ENCODE results near the gene ZSWIM3.
A peak's percentile ranks its signal among the peaks of the same experiment; 100 is the strongest.

The ZSWIM3 gene

GRCh38 chr20:45890077-45890984 is 32.9 kb downstream of the ZSWIM3 start:
- H3K27me3 ChIP-seq (ENCODE audit: control insufficient read depth, insufficient read depth, low read length) = no peaks in the 10 kb centered on the region
- peak overlapping the region; percentile 68 for H3K4me3 ChIP-seq (ENCODE audit: low read length)
- peak overlapping the region; percentile 70 for H3K9ac ChIP-seq (ENCODE audit: low read length)
- H3K9me3 ChIP-seq (ENCODE audit: control insufficient read depth, low read length) = no peaks in the 10 kb centered on the region
- H3K36me3 ChIP-seq (ENCODE audit: control insufficient read depth, insufficient read depth, low read length) = peaks cover 8% of the 10 kb centered on the region
- H3K4me1 ChIP-seq (ENCODE audit: control insufficient read depth, insufficient read depth, low read length) = peaks cover 12% of the 10 kb centered on the region

- H3K4me3 ChIP-seq (ENCODE audit: low read length) = peak within 1 kb of the TSS; percentile 68
- peak within 1 kb of the TSS; percentile 70 for H3K9ac ChIP-seq (ENCODE audit: low read length)
- no peaks in the 10 kb centered on the region for H3K9me3 ChIP-seq (ENCODE audit: control insufficient read depth, low read length)
- H3K4me1 ChIP-seq (ENCODE audit: control insufficient read depth, insufficient read depth, low read length) = peaks cover 12% of the 10 kb centered on the region
- H3K27me3 ChIP-seq (ENCODE audit: control insufficient read depth, insufficient read depth, low read length) = no peaks in the 10 kb centered on the region
- peaks cover 8% of the 10 kb centered on the region for H3K36me3 ChIP-seq (ENCODE audit: control insufficient read depth, insufficient read depth, low read length)
These were observed 33.9 kb downstream of the ZSWIM3 start, which contains the start of the genes CTSA and NEURL2 for GRCh38 chr20:45890985-45891983. Gene CTSA (plus strand): TSS chr20:45891335. CDS start chr20:45891569, 234 bp downstream. Gene NEURL2 (minus strand): TSS chr20:45891208. CDS start chr20:45890991, 217 bp downstream.

GRCh38 chr20:45892049-45892825 is 34.8 kb downstream of the ZSWIM3 start:
- H3K4me3 ChIP-seq (ENCODE audit: low read length) = peak overlapping the region; percentile 68
- H3K36me3 ChIP-seq (ENCODE audit: control insufficient read depth, insufficient read depth, low read length) = peaks cover 12% of the 10 kb centered on the region
- peak overlapping the region; percentile 70 for H3K9ac ChIP-seq (ENCODE audit: low read length)
- H3K4me1 ChIP-seq (ENCODE audit: control insufficient read depth, insufficient read depth, low read length) = peaks cover 12% of the 10 kb centered on the region
- no peaks in the 10 kb centered on the region for H3K9me3 ChIP-seq (ENCODE audit: control insufficient read depth, low read length)
- H3K27me3 ChIP-seq (ENCODE audit: control insufficient read depth, insufficient read depth, low read length) = no peaks in the 10 kb centered on the region

DNA sequence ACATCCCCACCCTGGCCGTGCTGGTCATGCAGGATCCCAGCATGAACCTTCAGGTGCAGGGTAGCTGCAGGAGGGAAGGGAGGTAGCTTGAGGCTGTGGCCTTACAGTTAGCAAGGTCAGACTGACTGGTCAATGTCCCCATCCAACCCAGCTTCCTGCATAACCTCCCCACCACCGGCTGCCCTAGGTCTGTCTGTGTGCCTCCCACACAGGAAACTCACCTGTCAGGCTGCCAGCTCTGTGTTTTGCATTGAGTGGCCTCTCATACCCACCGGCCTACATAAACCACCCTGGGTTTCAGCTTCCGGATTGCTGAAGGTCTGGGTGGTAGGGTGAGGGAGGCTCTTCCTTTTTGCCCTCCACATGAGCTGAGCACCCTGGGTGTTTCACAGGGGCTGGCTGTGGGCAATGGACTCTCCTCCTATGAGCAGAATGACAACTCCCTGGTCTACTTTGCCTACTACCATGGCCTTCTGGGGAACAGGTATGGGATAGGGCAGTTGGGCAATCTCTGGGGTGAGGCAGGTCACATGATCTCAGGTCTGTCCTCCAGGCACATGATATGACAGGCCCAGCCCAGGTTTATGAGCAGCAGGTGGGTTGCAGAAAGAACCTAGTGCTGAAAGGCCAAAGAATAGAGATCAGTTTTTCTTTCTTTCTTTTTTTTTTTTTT is 35.5 kb downstream of the ZSWIM3 start:
- no peaks in the 10 kb centered on the region for H3K27me3 ChIP-seq (ENCODE audit: control insufficient read depth, insufficient read depth, low read length)
- no peak overlapping the region for H3K4me3 ChIP-seq (ENCODE audit: low read length)
- H3K9me3 ChIP-seq (ENCODE audit: control insufficient read depth, low read length) = no peaks in the 10 kb centered on the region
- peaks cover 12% of the 10 kb centered on the region for H3K4me1 ChIP-seq (ENCODE audit: control insufficient read depth, insufficient read depth, low read length)
- H3K36me3 ChIP-seq (ENCODE audit: control insufficient read depth, insufficient read depth, low read length) = peaks cover 12% of the 10 kb centered on the region
- no peak overlapping the region for H3K9ac ChIP-seq (ENCODE audit: low read length)

- no peaks in the 10 kb centered on the region for H3K9me3 ChIP-seq (ENCODE audit: control insufficient read depth, low read length)
- H3K27me3 ChIP-seq (ENCODE audit: control insufficient read depth, insufficient read depth, low read length) = no peaks in the 10 kb centered on the region
- no peak overlapping the region for H3K9ac ChIP-seq (ENCODE audit: low read length)
- peaks cover 12% of the 10 kb centered on the region for H3K4me1 ChIP-seq (ENCODE audit: control insufficient read depth, insufficient read depth, low read length)
- no peak overlapping the region for H3K4me3 ChIP-seq (ENCODE audit: low read length)
- H3K36me3 ChIP-seq (ENCODE audit: control insufficient read depth, insufficient read depth, low read length) = peaks cover 12% of the 10 kb centered on the region
These were observed 36.4 kb downstream of the ZSWIM3 start for GRCh38 chr20:45893831-45894230.

DNA sequence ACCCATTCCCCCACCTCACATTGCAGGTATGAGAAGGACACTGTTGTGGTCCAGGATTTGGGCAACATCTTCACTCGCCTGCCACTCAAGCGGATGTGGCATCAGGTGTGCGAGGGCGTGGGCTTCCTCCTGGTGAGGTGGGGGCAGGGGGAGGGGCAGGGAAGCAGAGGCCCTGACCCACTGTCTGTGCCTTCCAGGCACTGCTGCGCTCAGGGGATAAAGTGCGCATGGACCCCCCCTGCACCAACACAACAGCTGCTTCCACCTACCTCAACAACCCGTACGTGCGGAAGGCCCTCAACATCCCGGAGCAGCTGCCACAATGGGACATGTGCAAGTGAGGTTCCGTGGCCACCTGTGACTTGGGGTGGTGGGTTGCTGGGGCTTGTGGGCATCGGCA is 37.4 kb downstream of the ZSWIM3 start:
- peaks cover 12% of the 10 kb centered on the region for H3K36me3 ChIP-seq (ENCODE audit: control insufficient read depth, insufficient read depth, low read length)
- no peaks in the 10 kb centered on the region for H3K27me3 ChIP-seq (ENCODE audit: control insufficient read depth, insufficient read depth, low read length)
- peaks cover 12% of the 10 kb centered on the region for H3K4me1 ChIP-seq (ENCODE audit: control insufficient read depth, insufficient read depth, low read length)

DNA sequence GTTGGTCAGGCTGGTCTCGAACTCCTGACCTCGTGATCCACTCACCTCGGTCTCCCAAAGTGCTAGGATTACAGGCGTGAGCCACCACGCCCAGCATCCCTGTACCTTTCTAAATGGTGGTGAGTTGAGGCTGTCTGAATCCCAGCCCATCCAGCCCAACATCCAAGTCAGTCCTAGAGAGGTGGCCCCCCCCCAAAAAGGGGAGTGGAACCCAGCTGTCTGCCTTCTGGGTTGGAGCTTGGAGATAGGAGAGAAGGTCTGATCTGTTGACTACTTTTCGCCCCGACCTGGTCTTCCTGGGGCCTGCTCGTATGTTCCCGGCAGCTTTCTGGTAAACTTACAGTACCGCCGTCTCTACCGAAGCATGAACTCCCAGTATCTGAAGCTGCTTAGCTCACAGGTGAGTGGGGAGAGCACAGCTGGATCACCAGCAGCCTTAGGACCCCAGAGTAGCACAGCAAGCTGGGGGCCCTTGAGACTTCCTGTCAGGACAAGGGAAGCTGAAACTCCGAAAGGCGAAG is 39.3 kb downstream of the ZSWIM3 start:
- Histone ChIP-seq H3K9me3 (ENCODE audit: control insufficient read depth, low read length) (no peaks in the 10 kb centered on the region), H3K36me3 (ENCODE audit: control insufficient read depth, insufficient read depth, low read length) (peaks cover 12% of the 10 kb centered on the region)

More for the DNA sequence above, 37.4 kb downstream of the ZSWIM3 start:
- Histone ChIP-seq H3K9me3 (ENCODE audit: control insufficient read depth, low read length) (no peaks in the 10 kb centered on the region), H3K9ac (ENCODE audit: low read length) (no peak overlapping the region), H3K4me3 (ENCODE audit: low read length) (no peak overlapping the region)

GRCh38 chr20:45897289-45897688 is 39.9 kb downstream of the ZSWIM3 start:
- H3K4me1 ChIP-seq (ENCODE audit: control insufficient read depth, insufficient read depth, low read length) = peaks cover 4% of the 10 kb centered on the region
- H3K9ac ChIP-seq (ENCODE audit: low read length) = no peak overlapping the region
- peaks cover 12% of the 10 kb centered on the region for H3K36me3 ChIP-seq (ENCODE audit: control insufficient read depth, insufficient read depth, low read length)
- H3K27me3 ChIP-seq (ENCODE audit: control insufficient read depth, insufficient read depth, low read length) = no peaks in the 10 kb centered on the region
- no peaks in the 10 kb centered on the region for H3K9me3 ChIP-seq (ENCODE audit: control insufficient read depth, low read length)
- no peak overlapping the region for H3K4me3 ChIP-seq (ENCODE audit: low read length)

More for the DNA sequence above, 39.3 kb downstream of the ZSWIM3 start:
- H3K4me1 ChIP-seq (ENCODE audit: control insufficient read depth, insufficient read depth, low read length) = peaks cover 10% of the 10 kb centered on the region
- H3K27me3 ChIP-seq (ENCODE audit: control insufficient read depth, insufficient read depth, low read length) = no peaks in the 10 kb centered on the region
- no peak overlapping the region for H3K9ac ChIP-seq (ENCODE audit: low read length)
- no peak overlapping the region for H3K4me3 ChIP-seq (ENCODE audit: low read length)

- Histone ChIP-seq H3K9me3 (ENCODE audit: control insufficient read depth, low read length) (no peaks in the 10 kb centered on the region), H3K4me3 (ENCODE audit: low read length) (no peak overlapping the region), H3K27me3 (ENCODE audit: control insufficient read depth, insufficient read depth, low read length) (no peaks in the 10 kb centered on the region), H3K9ac (ENCODE audit: low read length) (no peak overlapping the region), H3K4me1 (ENCODE audit: control insufficient read depth, insufficient read depth, low read length) (peaks cover under 1% of the 10 kb centered on the region), H3K36me3 (ENCODE audit: control insufficient read depth, insufficient read depth, low read length) (peaks cover 12% of the 10 kb centered on the region)
These were observed 40.3 kb downstream of the ZSWIM3 start for GRCh38 chr20:45897692-45898091.

DNA sequence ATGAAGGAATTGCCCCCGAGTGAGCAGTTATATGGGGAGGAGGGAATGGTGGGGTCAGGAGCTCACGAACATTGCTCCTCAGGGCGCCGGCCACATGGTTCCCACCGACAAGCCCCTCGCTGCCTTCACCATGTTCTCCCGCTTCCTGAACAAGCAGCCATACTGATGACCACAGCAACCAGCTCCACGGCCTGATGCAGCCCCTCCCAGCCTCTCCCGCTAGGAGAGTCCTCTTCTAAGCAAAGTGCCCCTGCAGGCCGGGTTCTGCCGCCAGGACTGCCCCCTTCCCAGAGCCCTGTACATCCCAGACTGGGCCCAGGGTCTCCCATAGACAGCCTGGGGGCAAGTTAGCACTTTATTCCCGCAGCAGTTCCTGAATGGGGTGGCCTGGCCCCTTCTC is 40.9 kb downstream of the ZSWIM3 start:
- Histone ChIP-seq H3K4me3 (ENCODE audit: low read length) (no peak overlapping the region), H3K27me3 (ENCODE audit: control insufficient read depth, insufficient read depth, low read length) (no peaks in the 10 kb centered on the region), H3K9me3 (ENCODE audit: control insufficient read depth, low read length) (no peaks in the 10 kb centered on the region), H3K4me1 (ENCODE audit: control insufficient read depth, insufficient read depth, low read length) (no peaks in the 10 kb centered on the region), H3K36me3 (ENCODE audit: control insufficient read depth, insufficient read depth, low read length) (peaks cover 12% of the 10 kb centered on the region), H3K9ac (ENCODE audit: low read length) (no peak overlapping the region)

Measured in mucosa of stomach (tissue), 1 donor.